Vagina (tissue), 2 donors: ENCODE measurements around the gene NOTCH4. TPM values are rescaled to one million over a fixed set of nuclear protein-coding genes. Genes with fewer than 3 reads are reported as not detected.

Source experiments
- DNase-seq, 2 donors: peaks; one replicate each; pipeline ENCODE4 v3.0.0-alpha.2; 2017; ENCODE audit errors: extremely low spot score in 2 of 2
- H3K27ac ChIP-seq: fragments of 200-600 bp; sonication (generic); one replicate; pipeline ENCODE4 v1.5.1; 2019
- H3K27me3 ChIP-seq: fragments of 200-600 bp; sonication (generic); one replicate; pipeline ENCODE4 v1.5.1; 2019
- H3K36me3 ChIP-seq, 2 donors: fragments of 200-600 bp; sonication (generic); one replicate each; pipeline ENCODE4 v1.5.1; 2017 to 2019
- H3K4me1 ChIP-seq: fragments of 200-600 bp; sonication (generic); one replicate; pipeline ENCODE4 v1.5.1; 2019
- H3K4me3 ChIP-seq, 2 donors: fragments of 200-600 bp; sonication (generic); 1 replicate in 1 of 2; 2 replicates in 1 of 2; pipeline ENCODE4 v1.5.1; 2016 to 2019
- H3K9me3 ChIP-seq: fragments of 200-600 bp; sonication (generic); one replicate; pipeline ENCODE4 v1.5.1; 2019
- POLR2A ChIP-seq, 2 donors: fragments of 450-650 bp; IDR thresholded peaks; one replicate each; pipeline ENCODE4 v1.6.1; 2017; ENCODE audit warnings: antibody characterized with exemption in 2 of 2, mild to moderate bottlenecking in 2 of 2, moderate library complexity in 2 of 2
- POLR2AphosphoS5 ChIP-seq, 2 donors: sonication (generic); formaldehyde crosslinking; IDR thresholded peaks; one replicate each; pipeline ENCODE4 v1.9.0; 2017; ENCODE audit warnings: antibody characterized with exemption in 2 of 2, mild to moderate bottlenecking in 2 of 2, low read depth in 1 of 2; ENCODE audit not compliant: insufficient read depth in 1 of 2
- intact Hi-C: fragments of 100-400 bp; cut with DNase I; formaldehyde crosslinking; loops from one replicate; pipeline ENCODE4 v1.15.1; 2023
- total RNA-seq: library from RNA; depleted of rRNA; stranded (reverse); fragments of >200 nt; gene quantifications from one replicate; pipeline ENCODE4 v1.2.3, GENCODE V29; 2016
- TF ChIP-seq, protein P1 (sequence below), 3 experiments: fragments of 450-650 bp in 2 of 3; fragments of 200-600 bp in 1 of 3; sonication (generic) in 1 of 3; IDR thresholded peaks; one replicate each; pipeline ENCODE4 v1.5.1; 2017 to 2019; ENCODE audit warnings: antibody characterized with exemption in 3 of 3, mild to moderate bottlenecking in 2 of 3, moderate library complexity in 2 of 3

Gene NOTCH4
- total RNA-seq, 1 donor from 2014 or later, result 18.2 TPM

DNA sequence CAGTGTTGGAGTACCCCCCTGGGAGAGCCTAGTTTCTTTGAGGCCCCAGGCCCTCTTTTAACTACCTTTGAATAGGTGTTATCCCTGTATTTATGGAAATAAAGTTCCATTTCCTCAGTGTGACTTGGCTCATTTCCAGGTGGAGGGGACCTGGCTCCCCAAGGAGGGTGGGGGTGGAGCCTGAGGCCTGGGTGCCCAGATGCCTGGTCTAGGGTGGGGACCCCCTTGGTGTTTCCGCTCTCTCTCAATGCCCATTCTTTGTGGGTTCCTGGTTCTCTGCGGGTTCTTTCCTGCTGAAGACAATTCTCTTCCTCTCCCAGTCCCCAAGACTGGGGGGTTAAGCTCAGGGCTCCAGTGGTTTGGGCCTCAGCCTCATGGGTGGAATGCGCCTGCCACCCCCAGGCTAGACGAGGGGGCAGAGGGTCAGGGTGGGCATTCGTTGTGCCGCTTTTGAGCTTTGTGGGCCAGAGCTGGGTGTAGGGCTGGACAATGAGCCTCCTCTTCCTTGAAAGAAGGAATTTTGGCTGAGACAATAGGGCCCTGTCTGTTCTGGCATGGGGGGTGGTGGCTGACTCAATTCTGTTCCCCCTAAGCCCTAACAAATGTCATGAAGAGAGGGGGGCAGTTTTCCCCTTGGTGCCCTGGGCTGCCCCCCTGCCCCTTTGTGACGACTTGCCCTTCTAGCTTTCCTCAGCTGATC lies 60.2 kb downstream of the NOTCH4 start:
- no peak for DNase-seq
- no peaks in the 10 kb centered on the region for H3K4me1 ChIP-seq
- intact Hi-C loops, result no loop called here
- TF ChIP-seq POLR2AphosphoS5 (IDR thresholded peaks at IDR 0.05; ENCODE audit: insufficient read depth in 1 of 2, low read depth in 1 of 2), result no peak
- TF ChIP-seq POLR2A (IDR thresholded peaks at IDR 0.05), result no peak
- TF ChIP-seq, protein P1, sequence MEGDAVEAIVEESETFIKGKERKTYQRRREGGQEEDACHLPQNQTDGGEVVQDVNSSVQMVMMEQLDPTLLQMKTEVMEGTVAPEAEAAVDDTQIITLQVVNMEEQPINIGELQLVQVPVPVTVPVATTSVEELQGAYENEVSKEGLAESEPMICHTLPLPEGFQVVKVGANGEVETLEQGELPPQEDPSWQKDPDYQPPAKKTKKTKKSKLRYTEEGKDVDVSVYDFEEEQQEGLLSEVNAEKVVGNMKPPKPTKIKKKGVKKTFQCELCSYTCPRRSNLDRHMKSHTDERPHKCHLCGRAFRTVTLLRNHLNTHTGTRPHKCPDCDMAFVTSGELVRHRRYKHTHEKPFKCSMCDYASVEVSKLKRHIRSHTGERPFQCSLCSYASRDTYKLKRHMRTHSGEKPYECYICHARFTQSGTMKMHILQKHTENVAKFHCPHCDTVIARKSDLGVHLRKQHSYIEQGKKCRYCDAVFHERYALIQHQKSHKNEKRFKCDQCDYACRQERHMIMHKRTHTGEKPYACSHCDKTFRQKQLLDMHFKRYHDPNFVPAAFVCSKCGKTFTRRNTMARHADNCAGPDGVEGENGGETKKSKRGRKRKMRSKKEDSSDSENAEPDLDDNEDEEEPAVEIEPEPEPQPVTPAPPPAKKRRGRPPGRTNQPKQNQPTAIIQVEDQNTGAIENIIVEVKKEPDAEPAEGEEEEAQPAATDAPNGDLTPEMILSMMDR (IDR thresholded peaks at IDR 0.05), result no peak
- H3K27me3 ChIP-seq, result no peaks in the 10 kb centered on the region
- peaks cover 0 to 54% of the 10 kb centered on the region in 2 donors for H3K36me3 ChIP-seq
- H3K27ac ChIP-seq, result peak overlapping the region; percentile 0
- no peak overlapping the region for H3K4me3 ChIP-seq
- no peaks in the 10 kb centered on the region for H3K9me3 ChIP-seq

GRCh38 chr6:32158052-32158451 lies 65.8 kb downstream of the NOTCH4 start:
- peaks cover 0 to 50% of the 10 kb centered on the region in 2 donors for H3K36me3 ChIP-seq
- TF ChIP-seq POLR2A (IDR thresholded peaks at IDR 0.05), result no peak
- TF ChIP-seq, protein P1 (IDR thresholded peaks at IDR 0.05), result no peak
- TF ChIP-seq POLR2AphosphoS5 (IDR thresholded peaks at IDR 0.05; ENCODE audit: insufficient read depth in 1 of 2, low read depth in 1 of 2), result no peak

GRCh38 chr6:32156891-32157290 lies 67.0 kb downstream of the NOTCH4 start:
- peaks cover 33% of the 10 kb centered on the region for H3K4me1 ChIP-seq
- intact Hi-C loops, result no loop called here
- no peaks in the 10 kb centered on the region for H3K27me3 ChIP-seq
- H3K4me3 ChIP-seq, result no peak overlapping the region
- H3K36me3 ChIP-seq, result peaks cover 0 to 44% of the 10 kb centered on the region in 2 donors
- no peaks in the 10 kb centered on the region for H3K9me3 ChIP-seq
- H3K27ac ChIP-seq, result no peak overlapping the region
- no peak for DNase-seq
- TF ChIP-seq POLR2AphosphoS5 (IDR thresholded peaks at IDR 0.05; ENCODE audit: insufficient read depth in 1 of 2, low read depth in 1 of 2) (no peak), POLR2A (IDR thresholded peaks at IDR 0.05) (no peak)
- TF ChIP-seq, protein P1 (IDR thresholded peaks at IDR 0.05), result no peak

More at GRCh38 chr6:32158052-32158451, 65.8 kb downstream of the NOTCH4 start:
- no peaks in the 10 kb centered on the region for H3K9me3 ChIP-seq
- peaks cover 22% of the 10 kb centered on the region for H3K4me1 ChIP-seq
- intact Hi-C loops, result no loop called here
- no peaks in the 10 kb centered on the region for H3K27me3 ChIP-seq
- no peak overlapping the region for H3K27ac ChIP-seq
- no peak overlapping the region for H3K4me3 ChIP-seq
- DNase-seq, result no peak

DNA sequence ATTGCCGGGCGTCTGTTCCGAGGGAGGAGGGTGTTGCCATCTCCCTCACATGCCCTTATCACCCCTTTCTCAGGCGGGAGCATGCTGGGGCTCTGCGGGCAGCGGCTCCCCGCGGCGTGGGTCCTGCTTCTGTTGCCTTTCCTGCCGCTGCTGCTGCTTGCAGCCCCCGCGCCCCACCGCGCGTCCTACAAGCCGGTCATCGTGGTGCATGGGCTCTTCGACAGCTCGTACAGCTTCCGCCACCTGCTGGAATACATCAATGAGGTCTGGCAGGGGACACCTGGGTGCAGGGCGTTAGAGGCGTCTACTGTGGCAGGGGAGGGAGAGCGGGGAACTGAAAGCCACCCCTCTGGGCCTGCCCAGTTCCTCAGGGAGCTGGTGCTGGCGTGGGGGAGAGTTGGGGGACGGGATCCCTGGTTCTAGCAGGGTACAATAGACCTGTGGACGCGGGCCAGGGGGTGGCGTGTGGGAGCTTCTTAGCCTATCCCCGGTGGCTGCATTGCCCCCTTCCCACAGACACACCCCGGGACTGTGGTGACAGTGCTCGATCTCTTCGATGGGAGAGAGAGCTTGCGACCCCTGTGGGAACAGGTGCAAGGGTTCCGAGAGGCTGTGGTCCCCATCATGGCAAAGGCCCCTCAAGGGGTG lies 69.2 kb downstream of the NOTCH4 start:
- H3K4me3 ChIP-seq, result peak overlapping the region; percentile 75 to 88
- no peaks in the 10 kb centered on the region for H3K9me3 ChIP-seq
- intact Hi-C loops, result loop anchor here (5.0 kb wide), 1 partner anchor 37 kb away; no protein-coding TSS in a partner anchor
- DNase-seq, result no peak
- peaks cover 49% of the 10 kb centered on the region for H3K4me1 ChIP-seq
- TF ChIP-seq, protein P1 (IDR thresholded peaks at IDR 0.05), result peak; percentile 35 to 58 (median 49)
- TF ChIP-seq POLR2A (IDR thresholded peaks at IDR 0.05) (no peak), POLR2AphosphoS5 (IDR thresholded peaks at IDR 0.05; ENCODE audit: insufficient read depth in 1 of 2, low read depth in 1 of 2) (peak in 1 of 2 donors; percentile 9)
- peaks cover 0 to 35% of the 10 kb centered on the region in 2 donors for H3K36me3 ChIP-seq
- H3K27ac ChIP-seq, result peak overlapping the region; percentile 94
- H3K27me3 ChIP-seq, result no peaks in the 10 kb centered on the region
